Measurements from ENCODE around the gene FAT3. TPM values are rescaled to one million over a fixed set of nuclear protein-coding genes. Genes with fewer than 3 reads are reported as not detected.
A peak's percentile ranks its signal among the peaks of the same experiment; 100 is the strongest.

FAT3 gene
- polyA plus RNA-seq (ENCODE audit: insufficient read length) = 13.7 TPM
- long read RNA-seq, donor 1 = 0 reads
- long read RNA-seq, donor 2 = 0 reads
- long read RNA-seq, donor 3 = 0 reads
- long read RNA-seq, donor 4 = 0 reads
- long read RNA-seq, donor 5, full-length matches to known transcripts = 1 of 1 reads
- long read RNA-seq, donor 5, partial matches to known transcripts = 0 of 1 reads
- long read RNA-seq, donor 5, other reads (novel, unspliced or antisense) = 0 of 1 reads
- long read RNA-seq, donor 6 = 0 reads
- long read RNA-seq, donor 7, partial matches to known transcripts = 0 of 1 reads
- long read RNA-seq, donor 7, other reads (novel, unspliced or antisense) = 0 of 1 reads
- long read RNA-seq, donor 8 = 0 reads

DNA sequence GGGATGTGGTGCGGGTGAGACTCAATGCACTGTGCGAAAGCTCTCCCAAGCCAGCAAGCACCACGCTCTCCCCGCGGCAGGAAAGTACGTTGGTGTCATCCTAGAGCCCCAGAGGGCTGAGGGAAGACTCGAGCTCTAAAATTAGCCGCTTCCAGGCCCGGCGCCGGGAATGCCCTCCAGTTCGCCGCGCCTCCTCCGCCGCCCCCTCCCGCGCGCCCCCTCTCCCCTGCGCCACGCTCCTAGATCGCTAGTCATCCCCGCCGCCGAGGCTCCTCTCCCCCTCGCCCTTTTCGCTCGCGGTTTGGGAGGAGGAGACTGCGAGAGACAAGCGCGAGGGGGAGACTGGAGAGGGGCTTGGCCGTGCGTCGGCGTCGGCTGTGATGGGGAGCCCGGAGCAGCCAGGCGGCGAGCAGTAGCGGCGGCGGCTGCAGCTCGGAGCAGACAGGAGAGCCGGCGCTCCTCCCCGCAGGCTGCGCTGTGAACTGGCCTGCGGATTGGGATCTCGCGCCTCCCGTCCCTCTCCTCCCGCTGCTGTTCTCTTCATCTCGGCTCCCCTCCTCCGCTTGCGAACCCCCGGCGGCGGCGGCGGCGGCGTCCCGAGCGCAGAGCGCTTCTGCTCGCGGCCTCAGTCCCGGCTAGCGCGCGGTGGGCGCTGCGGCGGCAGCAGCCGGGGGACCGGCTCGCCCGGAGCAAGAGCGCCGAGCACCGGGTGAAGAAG is at the start of gene FAT3:
Gene FAT3, plus strand, starts transcription at position 412 of the 718 bp plus-strand sequence. CDS start 127,295 bp downstream, outside the sequence.
- peak; percentile 77 for DNase-seq

- no peak for DNase-seq
Observed at GRCh38 chr11:92179017-92179670, 45.5 kb upstream of the FAT3 start.

DNA sequence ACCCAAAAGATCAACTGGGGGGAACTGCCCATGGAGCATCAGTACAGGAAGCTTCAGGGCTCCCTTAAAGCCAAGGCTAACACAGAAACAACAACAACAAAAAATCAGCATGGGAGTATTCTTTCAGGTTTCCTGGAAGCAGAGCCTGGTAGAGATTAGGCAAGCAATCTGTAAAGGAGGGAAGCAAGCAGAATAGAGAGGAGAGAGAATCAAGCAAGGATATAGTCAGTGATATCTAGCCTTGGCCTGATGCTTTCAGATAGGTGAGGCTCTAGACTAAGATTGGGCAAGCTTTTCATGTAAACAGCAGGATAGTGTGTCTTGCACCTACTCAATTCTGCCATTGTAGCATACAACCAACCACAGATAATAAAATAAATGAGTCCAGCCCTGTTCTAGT is 44.4 kb upstream of the FAT3 start:
- DNase-seq = no peak

GRCh38 chr11:92180664-92181251 is 43.9 kb upstream of the FAT3 start:
- no peak for DNase-seq

GRCh38 chr11:92190535-92191206 is 33.9 kb upstream of the FAT3 start:
- DNase-seq = no peak

GRCh38 chr11:92192141-92192540 is 32.5 kb upstream of the FAT3 start:
- no peak for DNase-seq

- DNase-seq = no peak
Observed at GRCh38 chr11:92198268-92198667, 26.4 kb upstream of the FAT3 start.

DNA sequence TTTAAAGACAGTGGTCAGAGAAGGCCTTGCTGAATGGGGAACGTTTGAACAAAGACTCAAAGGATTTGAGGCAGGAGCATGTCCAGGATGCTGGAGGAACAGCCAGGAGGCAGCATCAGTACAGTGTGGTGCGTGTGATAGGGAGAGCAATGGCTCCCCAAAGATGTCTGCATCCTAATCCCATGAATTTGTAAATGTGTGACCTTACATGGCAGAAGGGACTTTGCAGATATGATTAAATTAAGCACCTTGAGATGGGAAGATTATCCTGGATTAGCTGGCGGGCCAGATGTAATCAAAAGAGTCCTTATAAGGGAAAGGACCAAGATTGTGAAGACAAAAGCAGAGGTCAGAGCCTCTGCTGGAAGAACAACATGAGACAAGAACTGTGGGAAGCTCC is 24.6 kb upstream of the FAT3 start:
- DNase-seq = no peak

- DNase-seq = no peak
Observed at GRCh38 chr11:92204731-92205130, 19.9 kb upstream of the FAT3 start.

DNA sequence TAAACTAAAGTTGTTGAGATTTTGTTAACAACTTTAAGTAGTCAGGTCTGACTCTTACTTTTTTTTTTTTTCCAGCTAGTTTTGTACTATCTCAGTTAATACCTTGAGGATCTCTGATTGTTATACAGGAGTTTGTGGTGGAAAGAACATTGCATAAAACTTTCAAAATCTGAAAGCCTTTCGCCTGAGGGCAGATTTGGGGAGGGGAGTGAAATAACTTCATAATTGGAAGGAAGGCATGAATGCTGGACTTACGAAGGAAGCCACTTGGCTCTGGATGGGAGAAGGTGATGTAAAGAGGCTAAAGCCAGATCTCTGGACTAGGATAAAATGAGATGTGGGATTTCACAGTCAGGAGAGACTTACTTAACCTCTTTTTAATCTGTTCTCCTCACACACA is 18.2 kb upstream of the FAT3 start:
- DNase-seq = no peak

DNA sequence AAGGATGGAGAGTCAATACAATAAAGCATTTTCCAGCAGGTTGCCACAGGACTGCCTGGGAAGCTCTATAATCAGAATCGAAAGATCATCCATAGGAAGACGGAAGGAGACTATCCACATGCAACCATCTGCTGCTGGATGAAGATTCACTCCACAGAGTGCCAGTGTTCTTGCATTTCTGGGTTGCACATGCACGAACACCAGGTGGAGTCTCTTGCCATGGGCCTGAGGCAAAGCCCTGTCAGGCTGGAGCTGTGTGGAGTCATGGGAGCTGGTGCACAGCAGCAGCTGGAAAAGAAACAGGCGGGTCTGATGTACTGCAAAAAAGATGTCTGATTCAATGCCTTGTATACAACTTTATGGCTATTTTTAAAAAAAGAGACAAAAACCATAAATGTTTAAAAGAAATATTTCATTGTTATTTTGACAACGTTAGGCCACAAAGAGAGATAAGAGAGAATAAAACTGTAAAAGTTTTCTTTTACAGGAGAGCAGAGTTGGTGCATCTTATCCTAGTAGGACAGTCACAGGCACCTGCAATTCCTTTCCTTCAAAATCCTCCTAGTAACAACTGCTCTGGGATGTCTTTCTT is 12.9 kb upstream of the FAT3 start:
- peak; percentile 22 for DNase-seq

DNA sequence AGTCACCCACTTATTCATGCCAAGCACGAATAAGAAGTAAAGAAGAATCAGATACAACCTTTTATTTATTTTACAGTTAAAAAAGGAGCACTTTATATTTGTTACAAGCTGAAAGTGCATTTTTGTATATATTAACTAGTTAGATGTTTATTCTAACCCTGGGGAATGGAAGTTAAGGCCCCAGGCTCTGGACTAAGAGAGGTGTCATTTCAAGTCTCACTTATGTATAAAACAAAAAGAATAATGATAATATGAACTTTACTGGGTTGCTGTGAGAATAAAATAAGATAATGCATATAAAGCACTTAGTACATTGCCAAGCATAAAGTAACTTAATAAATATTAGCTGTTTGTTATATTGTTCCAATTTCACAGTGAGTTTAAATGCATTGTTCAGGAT is 12.1 kb upstream of the FAT3 start:
- no peak for DNase-seq

- no peak for DNase-seq
Observed at GRCh38 chr11:92216789-92217188, 7.8 kb upstream of the FAT3 start.

GRCh38 chr11:92219476-92219875 is 5.1 kb upstream of the FAT3 start:
- no peak for DNase-seq

DNA sequence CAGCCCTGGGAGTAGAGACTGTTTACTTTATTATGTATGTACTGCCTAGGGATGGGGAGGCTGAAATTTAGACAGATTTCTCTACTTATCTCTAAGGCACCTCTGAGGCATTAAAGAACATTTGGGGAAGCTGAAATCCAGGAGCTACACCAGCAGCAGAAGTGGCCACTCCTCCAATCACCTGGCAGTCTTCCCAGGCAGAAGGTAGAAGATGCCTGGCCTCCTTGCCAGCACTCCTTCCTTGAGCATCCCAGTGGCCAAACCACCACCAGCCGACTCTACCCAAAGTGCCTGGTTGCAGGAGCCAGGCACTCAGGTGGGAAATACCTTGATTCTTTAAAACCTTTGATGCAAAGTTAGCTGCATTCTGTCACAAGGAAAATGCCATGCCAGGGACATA is 1.9 kb upstream of the FAT3 start:
- DNase-seq = no peak

- DNase-seq = peak; percentile 24
Observed at GRCh38 chr11:92224054-92224406, 588 bp upstream of the FAT3 start.

- peak; percentile 37 for DNase-seq
Observed at GRCh38 chr11:92225125-92225567, 528 bp downstream of the FAT3 start.

- DNase-seq = peak; percentile 61
Observed at GRCh38 chr11:92225568-92226330, 1.1 kb downstream of the FAT3 start.

- DNase-seq = peak; percentile 45
Observed at GRCh38 chr11:92226331-92227229, 2.0 kb downstream of the FAT3 start.
